HEK293T (cell line): ENCODE measurements around the gene RAD51B.

Experiments
- BHLHE40 ChIP-seq: fragments of 450-650 bp; IDR thresholded peaks from 2 replicates; pipeline ENCODE4 v1.6.1; 2016; ENCODE audit warnings: mild to moderate bottlenecking, moderate library complexity, borderline replicate concordance
- FOXM1 ChIP-seq: fragments of 450-650 bp; IDR thresholded peaks from 2 replicates; pipeline ENCODE4 v1.6.1; 2017; ENCODE audit warnings: mild to moderate bottlenecking, borderline replicate concordance
- ZNF384 ChIP-seq: fragments of 450-650 bp; IDR thresholded peaks from 2 replicates; pipeline ENCODE4 v1.6.1; 2016

DNA sequence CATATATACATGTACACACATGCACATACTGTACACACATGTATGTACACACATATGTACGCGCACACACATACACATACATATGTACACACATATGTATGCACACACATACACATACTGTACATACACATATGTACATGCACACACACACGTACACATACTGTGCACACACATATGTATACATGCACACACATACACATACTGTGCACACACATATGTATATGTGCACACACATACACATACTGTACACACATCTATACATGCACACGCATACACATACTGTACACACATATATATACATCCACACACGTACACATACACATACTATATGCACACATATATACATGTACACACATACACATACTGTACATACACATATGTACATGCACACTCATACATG lies 853.9 kb downstream of the RAD51B start:
- TF ChIP-seq FOXM1 (no peak), BHLHE40 (no peak), ZNF384 (no peak)
